ENCODE measurements around the gene ADAMTS17.

Gene ADAMTS17

DNA sequence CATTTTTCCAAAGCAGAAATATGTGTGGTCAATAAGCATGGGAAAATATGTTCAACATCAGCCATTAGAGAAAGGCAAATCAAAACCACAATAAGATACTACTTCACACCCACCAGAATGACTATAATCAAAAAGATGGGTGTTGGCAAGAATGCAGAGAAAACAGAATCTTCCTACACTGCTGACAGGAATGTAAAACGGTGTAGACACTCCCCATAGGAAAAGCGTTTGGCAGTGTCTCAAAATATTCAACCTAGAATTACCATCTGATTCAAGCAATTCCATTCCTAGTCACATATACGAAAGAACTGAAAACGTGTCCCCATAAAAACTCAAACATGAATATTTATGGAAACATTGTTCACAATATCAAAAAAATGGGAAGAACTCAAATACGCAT is 123.3 kb downstream of the ADAMTS17 start:
- no peak for DNase-seq

DNA sequence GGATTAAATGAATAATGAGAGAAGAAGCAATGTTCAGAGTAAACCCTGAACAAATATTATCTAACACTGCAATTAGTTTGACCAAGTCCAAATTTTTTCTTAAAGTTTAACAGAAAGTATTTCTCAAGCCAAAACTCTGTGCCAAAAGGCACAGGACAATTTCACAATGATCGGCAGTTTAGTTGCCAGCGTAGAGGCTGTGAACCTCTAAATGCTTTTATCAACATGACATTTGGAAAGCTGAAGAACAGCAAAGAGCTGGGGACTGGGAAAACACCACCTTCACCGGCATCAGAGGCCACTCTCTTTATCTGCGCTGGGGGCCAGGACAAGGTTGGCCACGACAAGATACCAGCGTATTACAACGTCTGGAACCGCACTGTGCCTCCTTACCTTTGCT is 125.6 kb downstream of the ADAMTS17 start:
- DNase-seq: no peak

DNA sequence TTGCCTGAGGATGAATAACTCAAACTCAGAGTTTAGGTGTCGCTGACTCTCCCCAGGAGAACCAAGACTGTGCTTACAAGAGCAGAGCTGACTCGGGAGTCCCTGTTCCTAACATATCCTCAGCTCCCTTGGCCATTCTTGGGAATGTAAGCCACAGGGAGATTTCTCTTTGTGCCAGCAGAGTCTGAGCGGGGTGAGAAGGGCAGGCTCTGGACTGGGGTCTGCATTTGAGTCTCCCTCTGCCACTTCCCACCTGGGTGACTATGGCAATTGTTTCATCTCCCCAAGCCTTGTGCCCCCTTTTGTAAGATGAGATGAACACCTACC is 126.0 kb downstream of the ADAMTS17 start:
- DNase-seq: no peak

DNA sequence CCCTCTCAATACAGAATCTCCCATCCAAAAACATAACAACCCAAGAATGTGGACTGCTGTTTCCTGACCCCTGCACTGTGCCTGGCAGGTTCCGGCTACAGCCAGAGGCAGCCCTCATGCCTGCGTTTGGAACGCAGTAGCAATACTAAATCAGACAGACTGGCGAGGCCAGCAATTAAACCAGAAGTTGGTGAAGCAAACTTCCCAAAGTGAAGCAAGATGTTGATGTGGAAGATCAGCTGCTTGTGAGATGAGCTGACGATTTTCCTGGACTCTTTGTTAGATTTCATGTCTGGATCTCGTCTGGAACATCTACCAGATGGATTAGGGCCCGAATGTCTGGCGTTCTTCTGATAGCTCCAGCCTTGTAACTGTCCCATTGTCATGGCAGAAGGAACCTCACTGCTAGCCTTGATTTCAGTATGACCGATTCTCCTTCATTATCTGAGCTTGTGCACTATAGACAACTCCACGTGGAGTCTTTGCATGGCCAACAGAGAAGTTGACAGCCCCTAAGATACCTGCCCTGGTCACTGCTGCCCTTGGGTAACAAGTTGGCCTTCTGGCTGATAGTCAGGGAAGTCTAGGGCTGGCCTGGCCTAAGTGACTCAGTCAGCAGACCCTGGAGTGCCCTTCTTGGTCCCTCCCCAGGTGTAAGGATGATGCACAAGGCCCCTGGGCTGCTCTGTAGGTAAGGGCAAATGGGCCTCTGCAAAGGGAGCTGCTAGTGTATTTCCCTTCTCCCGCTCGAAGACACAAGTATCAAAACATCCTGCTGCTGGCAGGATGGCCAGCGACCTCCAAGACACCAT is 126.5 kb downstream of the ADAMTS17 start:
- DNase-seq: no peak

DNA sequence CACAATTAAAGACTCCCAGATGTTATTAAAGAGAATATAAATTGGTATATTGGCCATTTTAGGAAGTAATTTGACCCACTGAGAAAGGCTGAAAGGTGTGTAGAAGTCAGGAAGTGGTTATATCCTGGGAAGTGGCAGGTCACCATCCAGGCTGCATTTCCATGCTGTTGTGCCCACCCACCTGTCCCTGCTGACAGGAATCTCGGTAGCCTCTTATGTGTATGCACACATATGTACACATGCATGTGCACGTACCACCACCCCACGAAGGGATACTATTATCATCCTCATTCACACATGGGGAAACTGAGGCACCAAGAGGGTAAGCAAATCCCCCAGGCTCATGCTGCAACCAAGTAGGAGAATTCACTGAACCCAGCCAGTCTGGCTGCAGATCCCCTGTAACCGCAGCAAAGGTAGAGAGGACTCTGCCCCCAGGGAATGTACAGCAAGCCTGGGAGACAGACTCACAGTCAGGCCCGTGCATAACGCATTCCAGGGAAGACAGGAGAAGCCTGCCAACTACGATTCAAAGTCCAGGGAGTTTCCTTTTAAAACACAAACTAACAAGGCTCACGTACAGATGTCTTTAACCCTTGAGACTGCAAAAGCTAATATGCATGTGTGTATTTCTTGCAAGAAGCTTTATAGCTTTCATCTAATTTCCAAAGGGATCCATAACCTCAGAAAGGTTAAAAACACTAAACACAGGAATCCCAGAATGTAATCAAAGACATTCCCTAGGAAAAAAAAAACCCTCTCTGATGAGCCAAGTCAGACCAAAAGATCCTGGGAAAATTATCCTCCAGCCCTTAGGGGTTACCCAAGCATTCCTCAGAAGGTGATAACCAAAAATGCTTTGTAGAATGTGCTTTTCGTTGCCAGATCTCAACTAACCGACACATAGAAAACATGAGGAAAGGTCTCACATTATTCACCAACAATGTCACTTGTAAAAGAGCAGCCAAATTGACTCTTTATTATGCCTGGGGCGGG is 129.6 kb downstream of the ADAMTS17 start:
- no peak for DNase-seq

DNA sequence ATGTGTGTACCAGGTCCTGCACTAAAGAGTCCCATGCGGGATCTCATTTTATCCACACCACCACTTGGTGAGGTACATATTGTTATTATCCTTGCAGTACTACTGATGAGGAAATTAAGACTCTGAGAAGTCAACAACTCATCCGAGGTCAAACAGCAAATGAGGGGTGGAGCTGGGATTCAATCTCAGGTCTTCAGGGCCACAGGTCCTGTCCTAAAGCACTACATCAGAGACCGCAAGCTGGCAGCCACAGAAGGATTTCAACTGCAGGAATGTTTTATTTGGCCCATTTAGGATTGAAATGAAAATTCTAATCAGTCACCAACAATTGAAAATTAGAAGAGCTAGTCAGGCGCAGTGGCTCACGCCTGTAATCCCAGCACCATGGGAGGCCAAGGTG is 131.4 kb downstream of the ADAMTS17 start:
- DNase-seq: no peak

DNA sequence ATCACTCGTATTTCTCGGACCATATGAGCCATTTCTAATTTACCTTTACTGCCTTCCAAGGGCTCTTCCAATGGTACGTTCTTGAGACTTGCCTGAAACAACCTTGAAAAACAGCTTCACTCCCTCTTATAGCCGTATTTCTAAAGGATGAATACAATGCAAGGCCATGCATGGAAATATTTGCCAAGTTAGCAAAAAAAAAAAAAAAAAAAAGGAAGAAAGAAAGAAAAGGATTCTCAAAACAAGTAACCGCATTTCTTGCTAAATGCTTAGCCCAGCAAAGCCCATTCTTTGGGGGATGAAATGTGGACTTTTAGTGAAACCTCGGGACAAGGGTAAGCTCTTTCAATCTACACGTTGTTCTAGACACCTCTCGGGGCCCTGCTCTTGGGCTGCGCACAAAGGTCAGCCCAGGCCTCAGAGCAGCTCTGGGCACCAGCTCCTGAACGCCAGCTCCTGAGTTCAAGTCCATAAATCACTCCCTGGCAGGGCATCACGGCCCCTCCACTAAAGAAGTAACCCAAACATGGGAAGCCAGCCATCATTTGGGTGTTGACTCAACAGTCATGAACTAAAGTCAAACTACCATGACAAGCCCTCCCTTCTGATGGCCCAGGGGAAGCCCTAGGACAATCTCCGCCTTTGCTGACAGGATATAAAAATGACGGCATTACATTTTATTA is 132.7 kb downstream of the ADAMTS17 start:
- DNase-seq: no peak

DNA sequence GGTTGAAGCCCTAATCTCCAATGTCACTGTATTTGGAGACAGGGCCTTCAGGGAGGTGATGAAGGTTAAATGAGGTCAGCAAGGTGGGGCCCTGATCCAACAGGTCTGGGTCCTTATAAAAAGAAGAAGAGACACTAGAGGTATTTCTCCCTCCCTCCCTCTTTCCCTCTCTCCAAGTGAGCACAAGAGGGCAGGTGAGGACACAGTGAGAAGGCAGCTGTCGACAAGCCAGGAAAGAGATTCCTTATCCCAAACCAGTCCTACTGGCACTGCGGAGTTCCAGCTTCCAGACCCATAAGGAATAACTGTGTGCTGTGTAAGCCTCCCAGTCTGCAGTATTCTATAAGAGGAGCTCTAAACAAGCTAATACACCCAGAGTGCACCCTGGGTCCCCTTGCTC is 134.7 kb downstream of the ADAMTS17 start:
- DNase-seq: no peak

DNA sequence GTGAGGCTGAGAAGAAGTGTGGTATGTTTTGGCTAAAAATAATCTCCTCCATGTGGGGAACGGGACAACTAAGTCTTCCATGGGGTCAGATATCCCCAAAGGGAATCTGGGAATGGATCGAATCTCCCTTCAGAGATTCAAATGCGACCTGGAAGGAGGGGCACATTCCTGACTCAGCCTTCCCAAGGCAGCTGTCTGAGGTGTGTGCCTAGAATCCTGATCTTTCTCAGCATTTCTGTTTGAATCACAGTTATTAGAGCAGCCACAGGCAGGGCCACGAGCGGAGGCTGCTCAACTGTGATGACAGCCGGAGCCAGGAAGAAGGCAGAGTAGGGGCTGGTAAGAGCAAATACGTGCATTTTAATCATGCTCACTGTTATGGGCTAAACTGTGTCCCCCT is 135.1 kb downstream of the ADAMTS17 start:
- no peak for DNase-seq

DNA sequence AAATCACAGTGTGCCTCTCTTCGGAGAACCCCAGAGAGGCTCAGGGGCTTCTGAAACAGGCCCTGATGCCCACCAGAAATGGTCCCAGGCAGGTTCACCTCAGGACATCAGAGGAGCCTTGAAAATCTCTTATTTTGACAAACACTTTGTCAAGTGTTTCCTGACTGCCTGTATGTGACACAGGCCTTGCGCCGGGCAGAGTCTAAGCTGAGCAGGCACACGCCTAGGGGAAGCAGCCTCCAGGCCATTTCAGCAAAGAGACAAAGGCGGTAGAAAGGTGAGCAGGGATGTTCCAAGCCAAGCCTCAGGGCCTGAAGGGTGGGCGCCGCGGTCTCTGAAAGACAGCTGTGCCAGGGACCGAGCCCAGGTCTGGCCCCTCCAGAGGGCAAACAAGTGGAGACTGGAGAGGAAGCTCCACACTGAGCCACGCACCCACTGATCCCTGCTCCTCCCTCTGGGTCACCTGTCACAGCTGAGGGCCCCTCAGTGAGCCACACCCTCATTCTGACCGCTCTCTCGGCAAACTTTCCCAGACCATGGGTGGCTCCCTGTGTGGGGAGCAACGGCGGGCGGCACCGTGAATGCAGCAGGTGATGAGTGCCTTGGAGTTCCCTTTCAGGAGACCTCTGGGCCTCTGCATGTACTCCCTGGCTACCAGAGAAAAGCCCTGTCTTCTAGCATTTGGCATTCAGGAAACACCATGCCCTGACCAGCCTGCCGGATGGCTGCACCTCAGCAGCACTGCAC is 136.1 kb downstream of the ADAMTS17 start:
- DNase-seq: no peak

DNA sequence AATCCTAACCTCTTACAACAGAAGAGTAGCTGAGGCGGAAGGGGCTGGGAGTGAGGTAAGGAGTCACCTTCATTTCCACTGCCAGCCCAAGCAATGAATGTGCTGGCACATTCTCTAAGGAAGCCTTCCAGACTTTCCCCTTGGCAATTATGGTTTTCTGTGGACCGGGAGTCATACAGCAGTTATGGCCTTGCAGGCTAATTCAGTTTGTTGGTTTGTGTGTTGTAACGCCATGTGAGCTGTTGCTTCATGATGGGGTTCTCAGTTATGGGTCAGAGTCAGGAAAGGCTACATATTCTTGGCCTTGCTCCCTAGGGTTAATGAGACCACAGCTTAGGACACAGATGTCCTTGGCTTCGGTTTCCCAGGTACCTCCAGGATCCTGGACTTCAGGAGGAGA is 137.0 kb downstream of the ADAMTS17 start:
- DNase-seq: no peak

DNA sequence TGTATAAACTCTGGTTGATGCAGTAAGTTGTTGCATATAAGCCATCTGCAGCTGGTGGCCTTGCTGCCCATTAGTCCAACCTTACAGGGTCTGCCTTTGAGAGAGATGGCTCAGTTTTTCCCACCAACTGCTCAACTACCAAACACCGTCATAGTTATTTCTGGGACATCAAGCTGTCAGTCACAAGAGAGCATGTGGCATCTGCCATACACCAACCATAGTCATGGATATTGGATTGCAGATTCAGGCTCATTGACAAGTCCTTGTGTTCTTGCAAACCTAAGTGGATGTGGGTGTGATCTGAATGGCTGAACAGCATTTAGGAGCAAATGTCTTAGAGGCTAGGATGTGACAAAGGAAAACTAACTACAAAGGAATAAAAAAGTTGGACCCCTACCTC is 137.6 kb downstream of the ADAMTS17 start:
- no peak for DNase-seq

DNA sequence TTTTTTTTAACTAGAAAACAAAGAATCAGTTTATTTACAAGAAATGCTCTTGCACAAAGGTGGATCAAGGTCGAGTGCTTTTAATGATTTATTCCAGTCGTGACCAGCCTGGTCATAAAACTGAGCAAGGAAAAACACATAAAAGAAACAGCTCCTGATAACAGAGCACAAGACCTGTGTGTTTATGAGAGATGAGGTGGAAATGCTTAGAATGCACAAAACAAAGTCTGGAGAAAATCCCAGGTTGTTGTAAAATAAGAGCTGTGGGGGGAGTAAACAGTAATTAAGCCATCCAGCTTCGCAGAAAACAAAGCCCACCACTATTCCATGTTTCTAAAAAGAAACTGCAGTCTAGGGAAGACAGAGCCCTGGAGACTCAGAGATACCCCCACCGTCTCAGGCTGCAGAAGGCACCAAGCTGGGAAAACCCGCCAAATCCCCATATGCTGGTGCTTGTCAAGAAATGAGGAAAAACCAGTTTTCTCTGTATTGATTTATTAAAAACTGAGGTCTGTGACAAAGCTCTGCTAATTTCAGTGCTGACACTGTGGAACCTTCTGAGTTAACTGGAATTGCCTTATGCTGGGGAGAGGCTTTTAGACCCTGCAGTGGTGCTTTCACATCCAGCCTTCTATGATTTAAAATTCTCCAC is 139.3 kb downstream of the ADAMTS17 start:
- DNase-seq: no peak

DNA sequence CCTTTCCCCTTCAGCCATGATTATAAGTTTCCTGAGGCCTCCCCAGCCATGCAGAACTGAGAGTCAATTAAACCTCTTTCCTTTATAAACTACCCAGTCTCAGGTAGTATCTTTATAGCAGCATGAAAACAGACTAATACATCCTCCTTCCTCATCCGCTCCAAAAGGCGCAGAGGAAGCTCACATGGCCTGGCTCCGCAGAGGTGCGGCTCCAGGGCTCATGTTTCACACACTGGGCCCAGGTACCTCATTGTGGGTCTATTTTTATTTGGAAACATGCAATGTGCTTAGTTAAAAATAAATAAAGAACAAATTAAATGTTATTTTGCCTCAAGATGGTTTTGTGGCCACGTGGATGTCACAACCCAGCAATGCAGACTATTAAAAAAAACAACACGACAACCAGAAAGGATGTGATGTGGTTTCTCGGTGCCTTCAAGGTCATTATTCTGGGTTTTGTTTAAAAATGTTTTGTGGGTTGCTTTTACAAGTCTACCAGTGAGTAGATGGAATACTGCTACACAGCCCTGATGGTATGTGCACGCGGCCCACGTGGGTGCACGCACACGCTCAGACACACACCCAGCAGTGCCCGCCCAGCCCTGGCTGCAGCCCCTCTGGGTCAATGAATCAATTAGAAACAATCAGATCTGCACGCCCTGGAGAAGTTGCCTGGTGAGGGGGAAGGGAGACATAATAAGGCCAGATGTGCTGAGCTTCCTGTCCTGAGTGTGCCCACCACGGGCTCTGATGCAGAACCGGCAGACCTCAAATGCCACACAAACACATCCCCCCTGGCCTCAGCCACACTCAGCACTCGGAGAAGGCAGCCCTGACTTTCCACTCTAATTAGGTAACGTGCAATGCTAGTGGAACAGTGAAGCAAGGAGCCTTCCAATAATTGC is 140.1 kb downstream of the ADAMTS17 start:
- no peak for DNase-seq

DNA sequence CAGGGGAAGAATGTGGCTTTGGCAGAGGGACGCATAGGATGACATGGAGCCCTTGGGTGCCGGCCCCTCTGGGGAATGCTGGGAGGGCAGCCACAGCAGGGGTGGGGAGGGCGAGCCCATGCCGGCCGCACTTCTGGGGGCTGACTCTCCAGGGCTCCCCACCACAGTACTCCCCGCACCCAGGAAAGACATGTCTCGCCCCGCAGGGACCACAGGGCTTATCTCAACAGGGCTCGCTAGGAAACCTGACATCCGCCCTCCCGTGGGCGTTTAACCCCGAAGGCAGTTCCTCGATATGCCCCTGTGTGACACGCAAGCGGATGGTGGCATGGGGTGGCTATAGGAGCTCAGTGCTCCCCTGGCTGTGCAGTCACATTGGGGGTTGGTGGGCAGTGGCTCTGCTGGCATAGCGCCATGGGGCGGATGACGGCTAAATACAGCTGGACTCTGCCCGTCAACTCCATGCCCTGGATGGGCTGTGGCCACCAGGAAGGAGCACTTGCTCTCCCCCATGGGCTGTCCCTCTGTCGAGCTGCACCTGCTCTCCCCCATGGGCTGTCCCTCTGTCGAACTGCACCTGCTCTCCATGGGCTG is 141.4 kb downstream of the ADAMTS17 start:
- DNase-seq: no peak

DNA sequence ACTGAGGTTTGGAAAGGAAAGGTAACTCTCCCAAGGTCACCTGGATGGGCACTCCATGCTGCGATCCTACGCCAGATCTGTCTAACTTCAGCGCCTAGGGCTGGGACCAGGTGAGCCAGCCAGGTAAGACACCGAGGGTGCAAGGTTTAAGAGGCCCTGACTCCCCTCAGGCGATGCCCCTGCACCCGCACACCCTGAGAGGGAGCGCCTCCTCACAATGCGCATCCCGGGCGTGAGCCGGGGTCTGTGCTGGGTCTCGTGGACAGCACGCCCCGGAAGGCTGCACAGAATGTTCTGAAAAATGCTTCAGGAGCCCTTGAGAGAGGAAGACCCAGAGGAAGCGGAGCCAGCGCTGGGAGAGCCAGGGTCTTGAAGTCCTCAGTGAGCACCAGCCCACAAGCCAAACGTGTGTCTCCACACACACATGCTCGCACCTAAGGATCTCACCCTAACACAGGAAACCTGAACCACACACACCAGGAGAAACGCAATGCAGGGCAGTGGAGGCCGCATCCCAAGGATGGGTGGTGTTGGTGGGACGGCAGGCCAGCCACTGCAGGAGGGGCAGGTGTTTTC is 142.0 kb downstream of the ADAMTS17 start:
- DNase-seq: no peak

DNA sequence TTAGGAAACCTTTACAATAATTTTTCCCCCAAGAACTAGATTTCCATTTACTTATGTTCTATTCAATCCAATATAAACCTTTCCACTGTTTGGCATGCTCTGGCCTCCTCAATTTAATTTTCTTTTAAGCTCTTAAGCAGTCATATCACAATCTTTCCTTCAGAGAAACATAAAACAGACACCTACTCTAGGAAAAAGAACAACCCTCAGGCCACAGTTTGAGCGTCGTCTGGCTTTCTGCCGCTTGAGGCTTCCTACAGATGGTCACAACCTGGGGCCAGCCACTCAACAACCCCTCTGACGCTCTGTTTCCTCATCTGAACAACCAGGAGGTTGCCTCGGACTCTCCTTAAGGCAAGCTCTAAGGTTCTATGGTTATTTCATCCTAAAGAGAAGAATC is 143.3 kb downstream of the ADAMTS17 start:
- DNase-seq: no peak

DNA sequence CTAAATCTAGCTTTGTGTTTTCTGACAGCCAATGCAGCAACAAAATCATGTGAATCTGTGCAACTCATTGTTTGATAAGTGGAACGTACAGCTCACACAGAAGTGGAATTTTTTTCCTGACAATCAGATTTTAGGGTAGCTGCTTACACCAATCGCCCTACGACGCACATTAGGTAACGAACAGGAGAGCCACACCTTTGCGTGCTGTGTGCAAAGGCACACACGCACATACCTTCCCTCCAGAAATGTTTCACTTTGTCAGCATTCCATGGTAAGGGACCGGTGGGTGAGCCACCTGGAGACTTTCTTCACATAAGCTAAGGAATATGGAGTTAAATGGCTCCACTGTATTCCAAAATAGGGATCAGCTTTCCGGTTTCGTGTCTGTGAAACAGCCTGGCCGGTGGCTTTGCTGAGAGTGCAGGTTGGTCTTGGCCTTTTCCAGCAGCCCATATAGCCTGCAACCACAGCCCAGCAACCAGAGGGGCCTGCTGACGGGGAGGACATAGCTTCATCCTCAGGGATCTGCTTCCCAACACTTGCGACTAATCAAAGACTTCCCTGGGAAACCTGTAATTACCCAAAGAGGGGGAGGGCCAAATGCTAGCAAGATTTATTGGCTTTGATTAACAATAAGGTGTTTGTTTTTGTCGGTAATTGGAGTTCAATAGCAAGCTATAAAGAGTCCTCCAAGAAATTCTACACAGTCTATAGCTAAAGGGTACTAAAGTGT is 145.3 kb downstream of the ADAMTS17 start:
- no peak for DNase-seq

DNA sequence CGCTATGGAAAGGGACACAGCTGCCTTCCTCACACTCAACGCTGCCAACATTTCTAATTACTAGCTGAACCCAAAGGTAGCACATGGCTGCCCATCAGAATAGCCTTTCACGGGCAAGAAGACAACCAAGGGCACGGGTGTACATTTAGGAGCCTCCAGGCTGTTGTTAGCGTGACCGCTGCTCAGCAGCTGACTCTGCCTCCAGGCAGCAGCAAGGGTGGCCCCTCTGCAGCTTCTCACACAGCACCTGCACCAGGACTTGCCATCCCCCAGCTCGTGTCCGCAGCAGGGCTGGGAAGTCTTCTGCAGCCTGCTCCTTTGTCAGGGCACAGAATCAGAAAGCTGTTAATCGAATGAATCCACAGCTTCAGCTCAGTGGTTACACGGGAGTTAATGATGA is 146.8 kb downstream of the ADAMTS17 start:
- no peak for DNase-seq

Measured in CD4-positive, alpha-beta T cell treated with Interferon gamma for 1 hour (primary cell).